Measurements from ENCODE around the gene NHEJ1. TPM values are rescaled to one million over a fixed set of nuclear protein-coding genes. Genes with fewer than 3 reads are reported as not detected.

Gene NHEJ1
- total RNA-seq, 1 donor = 24.2 TPM

- TF ChIP-seq, protein P1, sequence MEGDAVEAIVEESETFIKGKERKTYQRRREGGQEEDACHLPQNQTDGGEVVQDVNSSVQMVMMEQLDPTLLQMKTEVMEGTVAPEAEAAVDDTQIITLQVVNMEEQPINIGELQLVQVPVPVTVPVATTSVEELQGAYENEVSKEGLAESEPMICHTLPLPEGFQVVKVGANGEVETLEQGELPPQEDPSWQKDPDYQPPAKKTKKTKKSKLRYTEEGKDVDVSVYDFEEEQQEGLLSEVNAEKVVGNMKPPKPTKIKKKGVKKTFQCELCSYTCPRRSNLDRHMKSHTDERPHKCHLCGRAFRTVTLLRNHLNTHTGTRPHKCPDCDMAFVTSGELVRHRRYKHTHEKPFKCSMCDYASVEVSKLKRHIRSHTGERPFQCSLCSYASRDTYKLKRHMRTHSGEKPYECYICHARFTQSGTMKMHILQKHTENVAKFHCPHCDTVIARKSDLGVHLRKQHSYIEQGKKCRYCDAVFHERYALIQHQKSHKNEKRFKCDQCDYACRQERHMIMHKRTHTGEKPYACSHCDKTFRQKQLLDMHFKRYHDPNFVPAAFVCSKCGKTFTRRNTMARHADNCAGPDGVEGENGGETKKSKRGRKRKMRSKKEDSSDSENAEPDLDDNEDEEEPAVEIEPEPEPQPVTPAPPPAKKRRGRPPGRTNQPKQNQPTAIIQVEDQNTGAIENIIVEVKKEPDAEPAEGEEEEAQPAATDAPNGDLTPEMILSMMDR (IDR thresholded peaks at IDR 0.05; ENCODE audit: insufficient read depth, low read depth, low read length) = peak; percentile 82
- DNase-seq (ENCODE audit: low read depth) = peak; percentile 89
- no peak overlapping the region for H3K4me3 ChIP-seq (ENCODE audit: low read depth, low read length)
These were observed 10.6 kb upstream of the NHEJ1 start for GRCh38 chr2:219171231-219171651.

DNA sequence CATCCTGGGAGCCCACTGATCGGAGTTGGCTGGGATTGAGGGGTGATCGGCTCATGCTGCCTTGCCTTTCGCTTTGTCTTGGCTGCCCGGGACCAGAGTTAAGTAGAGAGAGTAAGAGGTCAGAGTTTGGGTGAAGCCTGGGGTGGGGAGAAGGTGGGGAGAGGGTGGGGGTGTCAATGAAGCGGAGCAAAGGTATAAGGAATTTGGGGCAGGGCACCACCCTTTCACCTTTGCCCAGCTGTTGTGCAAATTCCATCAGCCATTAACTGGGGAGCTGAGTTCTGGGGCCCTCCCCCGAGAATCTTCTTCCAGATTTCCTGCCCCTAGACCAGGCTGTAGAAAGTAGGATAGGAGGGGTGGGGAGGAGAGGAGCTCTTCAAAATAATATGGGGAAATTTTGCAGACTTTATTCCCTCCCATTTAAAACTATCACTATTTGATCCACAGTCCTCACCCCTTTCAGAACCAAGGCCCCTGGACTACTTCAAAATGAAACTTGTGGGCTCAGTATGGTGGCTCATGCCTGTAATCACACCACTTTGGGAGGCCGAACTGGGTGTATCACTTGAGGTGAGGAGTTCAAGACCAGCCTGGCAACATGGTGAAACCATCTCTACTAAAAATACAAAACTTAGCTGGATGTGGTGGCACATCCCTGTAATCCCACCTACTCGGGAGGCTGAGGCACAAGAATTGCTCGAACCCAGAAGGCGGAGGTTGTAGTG lies 9.5 kb upstream of the NHEJ1 start, which contains the start of gene SLC23A3:
SLC23A3 (minus strand) TSS at position 100 of the 725 bp plus-strand sequence; CDS start at position 55, 45 bp downstream.
- TF ChIP-seq, protein P1 (IDR thresholded peaks at IDR 0.05; ENCODE audit: insufficient read depth, low read depth, low read length) = no peak
- H3K4me3 ChIP-seq (ENCODE audit: low read depth, low read length) = no peak within 1 kb of the TSS
- no peak for DNase-seq (ENCODE audit: low read depth)

DNA sequence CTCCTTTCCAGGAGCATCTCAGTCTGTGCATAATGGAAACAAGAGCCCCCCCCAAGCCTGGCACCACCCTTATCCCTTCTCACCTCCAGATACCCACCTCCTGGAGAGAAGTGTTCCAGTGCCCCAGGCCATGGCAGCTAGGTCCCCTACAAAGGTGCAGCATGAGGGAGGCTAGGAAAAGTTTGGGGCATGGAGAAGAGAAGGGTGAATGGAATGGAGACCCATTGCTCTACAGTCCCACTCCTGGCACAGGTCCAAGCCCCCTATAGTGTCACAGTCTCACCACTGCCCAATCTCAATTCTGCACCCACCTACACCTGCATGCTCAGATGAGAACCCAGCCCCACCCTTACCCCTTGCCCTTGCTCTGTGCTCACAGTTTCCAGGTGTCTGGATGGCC lies 8.3 kb upstream of the NHEJ1 start:
- DNase-seq (ENCODE audit: low read depth) = no peak

DNA sequence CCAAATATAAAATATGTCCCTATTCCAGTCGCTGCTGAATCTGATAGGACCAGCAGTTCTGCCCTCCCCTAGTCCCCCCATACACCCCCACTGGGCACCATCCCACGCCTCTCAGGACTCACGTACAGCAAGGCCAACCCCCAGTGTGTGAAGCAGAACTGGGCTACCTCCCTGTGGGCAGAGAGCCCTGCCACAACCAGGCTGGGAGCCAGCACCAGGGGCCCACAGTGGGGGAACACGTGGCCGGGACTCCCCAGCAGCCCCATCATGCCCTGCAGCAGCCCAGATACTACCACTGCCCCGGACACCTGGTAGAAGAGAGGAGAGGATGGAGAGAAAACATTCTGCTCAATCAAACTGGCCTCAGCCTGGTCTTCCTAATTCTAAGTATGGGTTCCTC lies 7.9 kb upstream of the NHEJ1 start:
- no peak for DNase-seq (ENCODE audit: low read depth)
- TF ChIP-seq, protein P1 (IDR thresholded peaks at IDR 0.05; ENCODE audit: insufficient read depth, low read depth, low read length) = no peak
- H3K4me3 ChIP-seq (ENCODE audit: low read depth, low read length) = no peak overlapping the region

More for the DNA sequence above, 8.3 kb upstream of the NHEJ1 start:
- H3K4me3 ChIP-seq (ENCODE audit: low read depth, low read length) = no peak overlapping the region
- TF ChIP-seq, protein P1 (IDR thresholded peaks at IDR 0.05; ENCODE audit: insufficient read depth, low read depth, low read length) = no peak

GRCh38 chr2:219167997-219168396 lies 7.4 kb upstream of the NHEJ1 start:
- TF ChIP-seq, protein P1 (IDR thresholded peaks at IDR 0.05; ENCODE audit: insufficient read depth, low read depth, low read length) = no peak
- no peak for DNase-seq (ENCODE audit: low read depth)
- H3K4me3 ChIP-seq (ENCODE audit: low read depth, low read length) = no peak overlapping the region

- TF ChIP-seq, protein P1 (IDR thresholded peaks at IDR 0.05; ENCODE audit: insufficient read depth, low read depth, low read length) = no peak
These were observed 4.7 kb upstream of the NHEJ1 start for GRCh38 chr2:219165058-219165911.

More at GRCh38 chr2:219165058-219165911, 4.7 kb upstream of the NHEJ1 start:
- no peak overlapping the region for H3K4me3 ChIP-seq (ENCODE audit: low read depth, low read length)
- no peak for DNase-seq (ENCODE audit: low read depth)

Measured in fibroblast of villous mesenchyme (primary cell).